ENCODE data around the gene NTM.
"Not testable (repeated sequence)": the region's sequence is repeated elsewhere in the genome, so short reads cannot be mapped to it uniquely, and the experiment has no call there.

Gene NTM

GRCh38 chr11:131904756-131905155 lies 534.3 kb downstream of the NTM start:
- DNase-seq: no peak

DNA sequence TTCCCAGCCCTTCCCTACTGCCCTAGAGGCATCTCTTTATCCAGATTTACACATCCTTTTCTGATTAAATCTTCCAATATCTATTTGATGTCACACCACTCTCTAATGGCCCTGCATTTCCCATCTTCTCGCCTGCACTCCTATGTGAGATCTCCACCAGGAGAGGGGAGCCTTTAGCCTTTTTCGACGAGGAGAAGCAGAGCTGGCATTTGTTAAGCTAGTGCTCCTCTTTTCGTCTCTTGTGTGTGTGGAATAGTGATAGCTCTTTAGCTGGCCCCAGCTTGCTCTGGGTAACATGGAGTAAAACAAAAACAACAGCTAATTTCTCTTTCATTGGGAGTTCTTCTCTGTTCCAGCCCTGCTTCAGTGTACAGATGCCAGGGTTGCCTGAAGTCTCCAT lies 536.5 kb downstream of the NTM start:
- DNase-seq: no peak

DNA sequence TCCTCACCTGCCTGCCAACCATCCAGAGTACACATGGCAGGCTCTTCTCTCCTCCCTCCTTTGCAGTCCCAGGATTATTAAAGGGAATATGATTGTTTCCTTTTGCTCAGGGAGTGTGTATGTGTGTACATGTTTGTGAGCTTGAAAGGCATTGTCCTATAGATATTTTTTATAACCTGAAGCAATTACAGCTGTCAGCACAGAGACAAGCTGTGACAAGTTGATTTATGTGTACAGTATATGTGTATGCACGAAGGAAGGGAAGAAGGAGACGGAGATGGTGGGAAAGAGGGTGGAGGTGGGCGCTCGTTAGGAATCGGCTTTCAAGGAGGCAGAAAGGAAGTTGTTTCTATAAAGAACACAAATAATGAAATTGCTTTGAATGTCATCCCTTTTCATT lies 537.0 kb downstream of the NTM start:
- DNase-seq: no peak

DNA sequence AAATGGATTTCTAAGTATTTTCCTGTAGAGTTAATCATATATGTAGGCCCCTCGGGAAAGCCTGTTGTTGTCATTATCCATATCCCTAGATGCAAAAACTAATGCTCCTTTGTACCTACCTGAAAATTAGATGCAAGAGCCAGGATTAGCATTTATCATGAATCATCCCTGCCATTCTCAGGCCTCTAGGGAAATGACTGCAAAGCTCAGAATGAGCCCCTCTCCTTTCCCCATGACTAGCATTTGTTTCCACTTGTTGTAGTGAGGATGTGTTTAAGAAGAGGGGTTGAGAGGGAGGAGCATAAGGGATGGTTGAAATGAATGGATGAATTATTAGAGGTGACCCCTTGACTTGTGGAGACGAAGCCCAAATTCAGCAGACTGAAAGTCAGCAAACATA lies 537.9 kb downstream of the NTM start:
- no peak for DNase-seq

DNA sequence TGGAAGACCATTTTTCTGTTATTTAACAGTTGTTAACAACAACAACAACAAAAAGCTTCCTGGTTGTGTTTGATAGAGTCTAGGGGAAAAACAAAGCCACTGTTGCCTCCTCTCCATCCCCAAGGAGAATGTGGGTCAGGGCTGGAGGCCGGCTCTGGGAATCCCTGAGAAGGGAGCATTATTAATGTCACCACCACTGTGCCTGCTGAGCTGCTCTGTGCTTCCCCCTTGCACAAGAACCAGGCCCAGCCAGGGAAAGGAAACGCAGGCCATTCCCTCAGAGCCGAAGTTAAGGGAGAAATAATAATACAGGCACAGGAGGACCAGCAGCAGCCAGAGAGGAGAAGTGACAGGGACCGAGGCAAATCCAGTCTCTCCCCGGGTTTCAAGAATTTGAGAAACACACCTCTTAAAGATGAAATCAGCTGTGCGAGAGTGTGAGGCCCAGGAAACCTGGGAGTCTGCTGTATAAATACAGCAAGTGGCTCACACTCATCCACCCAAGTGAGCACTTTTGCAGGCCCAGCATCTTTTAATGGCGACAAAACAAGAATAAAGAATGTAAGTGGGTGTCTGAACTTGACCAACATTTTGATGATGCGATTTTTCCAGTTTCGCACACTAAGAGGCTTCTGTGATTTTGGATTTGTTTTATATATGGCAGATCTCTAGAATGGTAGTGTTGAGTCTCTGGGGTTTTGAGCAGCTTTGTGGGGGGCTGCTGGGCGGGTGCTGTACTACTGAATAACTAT lies 539.2 kb downstream of the NTM start:
- no peak for DNase-seq

DNA sequence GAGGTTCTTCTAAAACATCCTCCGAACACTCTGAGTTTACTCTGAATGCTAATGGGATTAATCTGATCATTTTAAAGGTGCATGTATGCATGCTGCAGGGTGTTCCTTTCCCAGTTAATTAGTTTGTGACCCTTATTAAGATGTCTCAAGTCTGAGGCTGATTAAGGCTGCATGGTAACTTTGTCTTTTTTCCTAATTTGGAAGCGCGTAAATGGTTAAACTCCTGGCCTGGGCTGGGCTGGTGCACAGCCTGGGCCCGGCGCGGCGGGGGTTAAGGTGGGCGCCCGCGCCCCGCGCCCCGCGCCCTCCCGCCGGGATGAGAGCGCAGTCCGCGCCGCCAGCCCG lies 539.7 kb downstream of the NTM start:
- DNase-seq: no peak

GRCh38 chr11:131910523-131911387 lies 540.3 kb downstream of the NTM start:
- no peak for DNase-seq

DNA sequence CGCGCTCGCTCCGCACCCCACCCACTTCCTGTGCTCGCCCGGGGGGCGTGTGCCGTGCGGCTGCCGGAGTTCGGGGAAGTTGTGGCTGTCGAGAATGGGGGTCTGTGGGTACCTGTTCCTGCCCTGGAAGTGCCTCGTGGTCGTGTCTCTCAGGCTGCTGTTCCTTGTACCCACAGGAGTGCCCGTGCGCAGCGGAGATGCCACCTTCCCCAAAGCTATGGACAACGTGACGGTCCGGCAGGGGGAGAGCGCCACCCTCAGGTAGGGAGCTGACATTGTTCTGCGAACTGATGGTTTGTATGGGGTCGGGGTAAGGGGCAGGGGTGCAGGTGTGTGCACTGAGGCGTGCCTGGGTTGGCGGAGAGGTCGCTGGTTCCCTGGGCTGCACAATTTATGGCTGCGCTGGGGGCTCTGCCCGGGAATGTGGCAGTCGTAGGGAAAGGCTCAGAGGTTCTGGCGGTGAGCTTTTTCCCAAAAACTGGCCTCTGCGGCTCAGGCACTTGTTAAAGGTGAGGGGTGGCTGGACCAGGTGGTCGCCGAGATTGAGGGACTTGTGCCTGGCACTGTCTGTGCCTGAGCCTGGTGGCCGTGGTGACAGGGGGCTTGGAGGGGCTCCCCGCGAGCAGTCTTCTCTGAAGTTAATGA lies 541.1 kb downstream of the NTM start:
- DNase-seq: not testable (repeated sequence)

DNA sequence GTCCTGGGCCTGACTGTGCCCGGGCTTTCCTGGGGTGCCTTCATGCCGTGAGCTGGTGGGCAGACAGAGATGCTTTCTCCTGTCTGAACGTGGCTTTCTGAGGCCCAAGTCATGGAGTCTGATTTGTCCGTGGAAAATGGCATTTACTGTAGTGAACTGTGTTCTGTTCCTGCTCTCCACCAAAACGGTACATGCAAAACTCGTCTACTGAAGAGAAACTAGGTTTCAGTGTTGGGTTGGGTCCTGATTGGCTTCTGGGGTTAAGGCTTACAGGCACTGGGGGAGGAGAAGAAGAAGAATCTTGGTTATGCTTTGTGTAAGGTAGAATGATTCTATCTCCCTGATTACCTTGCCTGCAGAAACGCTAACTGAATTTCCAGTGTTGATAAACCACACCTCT lies 541.7 kb downstream of the NTM start:
- DNase-seq: no peak

DNA sequence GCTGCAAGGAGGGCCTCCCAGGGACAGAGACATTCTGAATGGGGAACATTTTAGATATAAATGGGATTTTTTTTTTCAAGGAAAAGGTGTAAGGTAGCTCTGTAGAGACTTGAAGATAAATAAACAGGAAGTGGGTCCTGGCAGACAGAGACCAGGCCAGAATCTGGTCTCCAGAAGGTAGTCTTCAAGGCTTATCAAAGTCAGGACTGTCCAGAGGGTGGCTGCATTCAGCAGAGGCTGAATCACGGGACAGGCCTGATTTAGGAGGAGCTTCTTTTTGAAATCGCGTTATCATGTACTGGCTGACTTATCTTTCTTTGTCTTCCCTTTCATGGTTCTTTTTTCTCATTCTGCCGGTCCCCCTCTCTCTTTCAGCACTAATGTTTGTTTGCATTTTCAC lies 542.9 kb downstream of the NTM start:
- DNase-seq: no peak

- DNase-seq: no peak
Measured at GRCh38 chr11:131914361-131914774, 544.0 kb downstream of the NTM start.

GRCh38 chr11:131916638-131917037 lies 546.2 kb downstream of the NTM start:
- no peak for DNase-seq

DNA sequence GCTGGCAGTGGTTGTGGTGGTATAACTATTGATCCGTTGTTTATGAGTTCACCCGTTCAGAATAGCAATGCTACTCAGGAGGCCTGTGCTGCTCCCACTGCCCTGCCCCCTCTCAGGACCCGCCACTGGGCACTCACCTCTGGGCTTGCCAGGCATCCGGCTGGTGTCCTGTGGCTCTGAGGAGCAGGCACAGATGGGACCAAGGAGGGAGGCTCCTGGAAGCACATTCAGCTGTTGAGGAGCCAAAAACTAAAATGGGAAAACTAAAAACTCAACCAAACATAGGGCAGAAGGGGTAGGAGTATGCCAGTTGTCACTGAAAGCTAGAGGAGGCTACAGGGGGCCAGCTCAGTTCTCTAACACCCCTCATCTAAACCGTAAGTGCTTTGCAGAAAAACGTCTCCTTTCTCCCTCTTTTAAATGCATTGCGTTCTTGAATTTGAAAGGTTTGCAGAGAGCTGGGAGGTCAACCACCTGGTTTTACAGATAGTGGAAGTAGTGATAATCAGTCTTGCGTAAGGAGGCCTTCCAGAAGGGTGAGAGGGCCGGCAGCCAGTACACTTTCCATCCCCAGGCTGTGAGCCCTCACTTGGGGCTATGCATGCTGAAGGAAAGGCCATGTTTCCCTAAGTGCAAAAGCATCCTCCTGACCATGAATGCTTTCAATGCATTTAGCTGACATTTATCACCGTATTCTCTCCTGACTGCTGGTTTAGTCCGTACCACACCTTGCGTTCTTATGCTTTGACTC lies 547.4 kb downstream of the NTM start:
- DNase-seq: no peak

GRCh38 chr11:131918663-131919062 lies 548.2 kb downstream of the NTM start:
- no peak for DNase-seq

DNA sequence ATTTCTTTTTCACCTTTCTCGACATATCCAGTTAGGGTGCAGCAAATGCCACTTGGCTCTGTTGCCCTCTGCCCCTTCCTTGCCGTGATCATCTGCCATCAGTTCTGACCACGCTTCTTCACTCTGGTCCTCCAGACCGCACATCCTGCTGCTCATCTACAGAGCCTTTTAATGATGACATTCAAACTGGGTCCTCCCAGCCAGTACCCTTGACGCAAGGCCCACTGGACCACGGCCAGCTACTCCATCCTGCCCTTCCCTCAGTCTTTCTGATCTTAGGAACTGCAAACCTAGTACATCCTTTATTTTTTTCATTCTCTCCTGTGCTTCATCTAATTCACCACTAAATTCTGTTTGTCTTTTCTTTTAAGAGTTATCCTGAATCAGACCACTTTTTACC lies 551.8 kb downstream of the NTM start:
- no peak for DNase-seq

GRCh38 chr11:131923309-131923708 lies 552.9 kb downstream of the NTM start:
- no peak for DNase-seq

- no peak for DNase-seq
Measured at GRCh38 chr11:131924001-131924400, 553.6 kb downstream of the NTM start.

- no peak for DNase-seq
Measured at GRCh38 chr11:131924457-131925201, 554.2 kb downstream of the NTM start.

- DNase-seq: no peak
Measured at GRCh38 chr11:131925829-131926228, 555.4 kb downstream of the NTM start.

GRCh38 chr11:131928992-131929391 lies 558.6 kb downstream of the NTM start:
- DNase-seq: peak; percentile 77

- no peak for DNase-seq
Measured at GRCh38 chr11:131932584-131933325, 562.3 kb downstream of the NTM start.

- no peak for DNase-seq
Measured at GRCh38 chr11:131934006-131934405, 563.6 kb downstream of the NTM start.
